GM12891 (cell line): Measurements from ENCODE around the gene SCFD2.

Experiments
- POLR2A ChIP-seq: IDR thresholded peaks from 2 replicates; pipeline ENCODE4 v1.6.1; 2011; ENCODE audit warnings: low read depth, low read length, control low read depth
- POLR2AphosphoS5 ChIP-seq: IDR thresholded peaks from 2 replicates; pipeline ENCODE4 v1.6.1; 2011; ENCODE audit warnings: low read depth, low read length, control low read depth
- SPI1 ChIP-seq: IDR thresholded peaks from 2 replicates; pipeline ENCODE4 v1.6.1; 2011; ENCODE audit warnings: low read depth, low read length, control low read depth
- TAF1 ChIP-seq: IDR thresholded peaks from 2 replicates; pipeline ENCODE4 v1.6.1; 2011; ENCODE audit warnings: low read depth, low read length, control low read depth

DNA sequence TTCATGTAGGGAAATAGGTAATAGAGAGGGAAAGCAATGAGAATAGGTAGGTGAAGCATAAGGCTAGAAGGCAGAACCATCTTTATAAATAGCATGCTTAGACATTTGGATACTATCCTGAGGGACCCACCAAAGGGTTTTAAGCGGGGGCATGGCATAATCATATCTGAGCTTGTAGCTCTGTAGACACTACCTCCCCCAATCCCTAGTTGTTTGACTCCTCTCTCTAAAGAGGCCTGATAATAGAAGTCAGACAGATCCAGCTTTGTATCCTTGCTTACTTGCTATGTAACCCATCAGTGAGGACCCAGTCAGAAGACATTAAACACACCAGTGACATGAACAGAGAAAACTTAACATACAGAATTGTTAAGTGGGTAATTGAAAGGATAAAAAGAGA lies 58.7 kb downstream of the SCFD2 start:
- no peak for TF ChIP-seq POLR2AphosphoS5
- TF ChIP-seq TAF1, result no peak
- no peak for TF ChIP-seq POLR2A
- TF ChIP-seq SPI1, result no peak
